Astrocyte of the hippocampus (primary cell): ENCODE data around the gene REC114.
"Not testable (repeated sequence)": the region's sequence is repeated elsewhere in the genome, so short reads cannot be mapped to it uniquely, and the experiment has no call there.

Experiments used
- DNase-seq: peaks from one replicate; pipeline ENCODE4 v3.0.0; 2011; ENCODE audit warnings: low read depth, low spot score

Gene REC114

GRCh38 chr15:73442968-73443367 is at the start of gene REC114:
REC114 (plus strand) TSS chr15:73443164; CDS start chr15:73443186, 22 bp downstream.
- no peak for DNase-seq

GRCh38 chr15:73393336-73393735 is 49.6 kb upstream of the REC114 start:
- no peak for DNase-seq

GRCh38 chr15:73394782-73395181 is 48.2 kb upstream of the REC114 start:
- DNase-seq = no peak

GRCh38 chr15:73395671-73396070 is 47.3 kb upstream of the REC114 start:
- no peak for DNase-seq

- DNase-seq = no peak
These were observed 45.5 kb upstream of the REC114 start for GRCh38 chr15:73397461-73397860.

GRCh38 chr15:73398861-73399260 is 44.1 kb upstream of the REC114 start:
- no peak for DNase-seq

GRCh38 chr15:73400222-73400621 is 42.7 kb upstream of the REC114 start:
- DNase-seq = peak; percentile 10

GRCh38 chr15:73403171-73403570 is 39.8 kb upstream of the REC114 start:
- peak; percentile 24 for DNase-seq

GRCh38 chr15:73414876-73415275 is 28.1 kb upstream of the REC114 start:
- DNase-seq = no peak

GRCh38 chr15:73424506-73424905 is 18.5 kb upstream of the REC114 start:
- DNase-seq = no peak

- DNase-seq = no peak
These were observed 17.5 kb upstream of the REC114 start for GRCh38 chr15:73425510-73425909.

GRCh38 chr15:73426323-73426994 is 16.5 kb upstream of the REC114 start:
- DNase-seq = no peak

GRCh38 chr15:73431329-73431728 is 11.6 kb upstream of the REC114 start:
- not testable (repeated sequence) for DNase-seq

- no peak for DNase-seq
These were observed 9.1 kb upstream of the REC114 start for GRCh38 chr15:73433873-73434272.

- peak; percentile 4 for DNase-seq
These were observed 6.4 kb upstream of the REC114 start for GRCh38 chr15:73436613-73437012.

GRCh38 chr15:73437543-73438109 is 5.3 kb upstream of the REC114 start:
- DNase-seq = no peak

- DNase-seq = no peak
These were observed 4.3 kb upstream of the REC114 start for GRCh38 chr15:73438651-73439050.

GRCh38 chr15:73440571-73440970 is 2.4 kb upstream of the REC114 start:
- DNase-seq = no peak

- no peak for DNase-seq
These were observed 543 bp upstream of the REC114 start for GRCh38 chr15:73442421-73442820.

GRCh38 chr15:73447471-73447870 is 4.5 kb downstream of the REC114 start:
- DNase-seq = not testable (repeated sequence)

- DNase-seq = not testable (repeated sequence)
These were observed 5.3 kb downstream of the REC114 start for GRCh38 chr15:73448158-73448758.

- not testable (repeated sequence) for DNase-seq
These were observed 7.0 kb downstream of the REC114 start for GRCh38 chr15:73449980-73450379.

GRCh38 chr15:73454096-73454495 is 11.1 kb downstream of the REC114 start:
- DNase-seq = no peak
